Lower lobe of right lung (tissue), 2 donors: ENCODE measurements around the gene KCTD1. TPM values are rescaled to one million over a fixed set of nuclear protein-coding genes. Genes with fewer than 3 reads are reported as not detected.

Experiments
- ATAC-seq, 2 donors: fragments of 200-7000 bp; cut with Tn5 transposase; one replicate each; pipeline ENCODE4 v1.9.1; 2020 to 2022; ENCODE audit warnings: mild to moderate bottlenecking in 2 of 2, moderate library complexity in 2 of 2
- DNase-seq: peaks from one replicate; pipeline ENCODE4 v3.0.0-alpha.2; 2020
- H3K27ac ChIP-seq: fragments of 200-600 bp; one replicate; pipeline ENCODE4 v1.8.0; 2022
- H3K27me3 ChIP-seq: fragments of 200-600 bp; one replicate; pipeline ENCODE4 v1.8.0; 2022; ENCODE audit warnings: low read depth
- H3K36me3 ChIP-seq: fragments of 200-600 bp; one replicate; pipeline ENCODE4 v1.8.0; 2022; ENCODE audit warnings: mild to moderate bottlenecking
- H3K4me1 ChIP-seq: fragments of 200-600 bp; one replicate; pipeline ENCODE4 v1.8.0; 2022
- H3K4me3 ChIP-seq: fragments of 200-600 bp; one replicate; pipeline ENCODE4 v1.8.0; 2022; ENCODE audit warnings: mild to moderate bottlenecking
- H3K9me3 ChIP-seq: fragments of 200-600 bp; one replicate; pipeline ENCODE4 v1.8.0; 2022
- CTCF ChIP-seq: fragments of 200-600 bp; IDR thresholded peaks from one replicate; pipeline ENCODE4 v1.8.0; 2022; ENCODE audit warnings: antibody characterized with exemption, mild to moderate bottlenecking
- intact Hi-C: fragments of 100-400 bp; cut with DNase I; formaldehyde crosslinking; loops from one replicate; pipeline ENCODE4 v1.11.0; 2022
- total RNA-seq: library from RNA; stranded (reverse); fragmentation: NEBNext Ultra II Directional; extraction: Animal tissue kit (Norgen Biotek cat#: 25700); gene quantifications from one replicate; pipeline ENCODE4 v1.2.1, GENCODE V29; 2021
- donor health status: DM: no; HTN: yes; CAD: no; lungs with severe emphysema.

Gene KCTD1
- total RNA-seq, 1 donor from 2014 or later = 9.0 TPM

GRCh38 chr18:26547646-26548414 lies 523 bp downstream of the KCTD1 start:
- Histone ChIP-seq H3K4me3 (peak overlapping the region; percentile 77), H3K27ac (no peak overlapping the region), H3K4me1 (peaks cover 43% of the 10 kb centered on the region), H3K9me3 (no peaks in the 10 kb centered on the region), H3K27me3 (peaks cover 28% of the 10 kb centered on the region), H3K36me3 (no peaks in the 10 kb centered on the region)
- peak; percentile 35 for TF ChIP-seq CTCF
- intact Hi-C loops = no loop called here
- DNase-seq = peak; percentile 79
- peak; percentile 62 for ATAC-seq

DNA sequence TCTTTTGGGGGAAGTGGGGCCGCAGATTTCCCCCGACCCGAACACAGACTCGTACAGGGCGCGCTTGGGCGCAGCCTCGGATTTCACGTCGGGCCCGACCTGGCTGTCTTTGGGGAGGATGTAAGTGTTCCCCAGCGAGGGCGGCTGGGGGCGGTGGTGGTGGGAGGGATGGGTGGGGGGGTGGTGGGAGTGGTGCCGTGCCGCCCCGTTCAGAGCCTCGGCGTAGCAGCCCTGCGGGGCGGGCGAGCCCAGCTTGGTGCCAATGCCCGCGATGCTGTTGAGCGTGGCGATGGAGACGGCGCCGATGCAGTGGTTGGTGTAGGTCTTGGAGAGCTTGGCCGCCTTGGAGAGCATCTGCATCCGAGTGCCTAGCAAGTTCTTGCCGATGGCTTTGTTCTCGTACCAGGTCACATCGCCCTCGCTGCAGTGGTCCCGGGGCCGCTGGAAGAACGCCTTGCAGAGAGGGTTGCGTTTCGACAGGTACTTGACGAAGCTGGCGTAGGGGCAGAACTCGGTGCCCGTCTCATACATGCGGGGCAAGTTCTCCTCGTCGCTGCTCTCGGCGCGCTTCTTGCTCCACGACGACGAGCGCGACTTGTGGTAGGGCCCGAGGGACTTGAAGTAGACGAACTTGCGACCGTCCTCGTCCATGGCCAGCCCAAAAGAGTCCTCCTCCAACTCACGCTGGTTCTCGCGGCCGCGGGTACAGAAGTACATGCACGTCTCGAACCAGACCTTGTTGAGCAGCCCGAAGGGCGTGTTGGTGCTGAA lies 1.3 kb downstream of the KCTD1 start:
- intact Hi-C loops = no loop called here
- peaks cover 22% of the 10 kb centered on the region for H3K27me3 ChIP-seq
- no peaks in the 10 kb centered on the region for H3K9me3 ChIP-seq
- H3K36me3 ChIP-seq = no peaks in the 10 kb centered on the region
- ATAC-seq = no peak
- H3K4me1 ChIP-seq = peaks cover 43% of the 10 kb centered on the region
- TF ChIP-seq CTCF = no peak
- DNase-seq = no peak
- H3K4me3 ChIP-seq = peak overlapping the region; percentile 77
- no peak overlapping the region for H3K27ac ChIP-seq

DNA sequence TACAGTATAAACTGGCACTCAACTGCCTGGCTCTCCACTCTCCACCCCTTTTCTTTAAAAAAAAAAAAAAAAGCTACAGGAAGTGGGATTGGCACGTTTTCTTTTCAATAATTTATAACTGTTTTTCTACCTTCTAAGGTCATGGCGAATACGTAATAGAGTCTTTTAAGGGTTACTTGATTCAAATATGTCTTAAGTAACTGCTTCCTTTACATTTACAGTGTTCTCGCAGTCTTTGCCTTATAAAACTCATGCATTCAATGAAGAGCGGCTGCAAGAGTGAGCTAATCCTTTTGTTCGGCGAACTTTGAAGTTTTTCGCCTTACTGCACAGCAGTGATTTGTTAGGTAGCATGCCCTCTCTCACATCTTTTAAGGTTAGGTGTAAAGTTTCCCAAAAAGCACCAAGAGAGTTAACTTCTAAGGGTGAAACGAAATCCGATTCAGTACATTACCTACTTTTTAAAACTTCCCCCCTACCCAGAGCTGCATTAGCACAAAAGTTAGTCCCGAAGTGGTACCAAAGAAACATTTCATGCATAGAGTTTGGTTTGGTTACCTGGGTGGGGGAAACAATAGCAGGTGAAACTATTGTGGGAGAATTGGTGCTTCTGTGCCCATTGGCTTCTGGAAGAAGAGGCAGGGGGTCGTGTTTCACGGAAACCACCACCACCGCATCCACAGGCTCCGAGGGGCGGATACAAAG lies 2.0 kb downstream of the KCTD1 start:
- peaks cover 43% of the 10 kb centered on the region for H3K4me1 ChIP-seq
- no peak for DNase-seq
- intact Hi-C loops = no loop called here
- TF ChIP-seq CTCF = no peak
- H3K9me3 ChIP-seq = no peaks in the 10 kb centered on the region
- H3K27me3 ChIP-seq = peaks cover 15% of the 10 kb centered on the region
- no peak overlapping the region for H3K4me3 ChIP-seq
- H3K27ac ChIP-seq = no peak overlapping the region
- no peak for ATAC-seq
- H3K36me3 ChIP-seq = no peaks in the 10 kb centered on the region

- DNase-seq (no peak), ATAC-seq (no peak)
- Histone ChIP-seq H3K4me1 (peaks cover 35% of the 10 kb centered on the region), H3K27me3 (peaks cover 7% of the 10 kb centered on the region), H3K36me3 (no peaks in the 10 kb centered on the region), H3K27ac (no peak overlapping the region), H3K9me3 (no peaks in the 10 kb centered on the region), H3K4me3 (no peak overlapping the region)
- no peak for TF ChIP-seq CTCF
- intact Hi-C loops = no loop called here
Observed at GRCh38 chr18:26545335-26546123, 2.8 kb downstream of the KCTD1 start.

GRCh38 chr18:26544451-26544850 lies 3.9 kb downstream of the KCTD1 start:
- Histone ChIP-seq H3K27me3 (no peaks in the 10 kb centered on the region), H3K4me1 (peaks cover 26% of the 10 kb centered on the region), H3K27ac (no peak overlapping the region), H3K36me3 (no peaks in the 10 kb centered on the region), H3K4me3 (no peak overlapping the region), H3K9me3 (no peaks in the 10 kb centered on the region)
- ATAC-seq (no peak), DNase-seq (no peak)
- TF ChIP-seq CTCF = no peak
- intact Hi-C loops = no loop called here
